GM20000 (cell line): ENCODE data around the gene GLI3.

Source experiments
- DNase-seq: peaks from one replicate; pipeline ENCODE4 v3.0.0; 2012; ENCODE audit warnings: low spot score
- CTCF ChIP-seq: IDR thresholded peaks from 2 replicates; pipeline ENCODE4 v1.5.1; 2012; ENCODE audit warnings: mild to moderate bottlenecking, control low read depth; ENCODE audit errors: extremely low read depth, missing control alignments

The GLI3 gene

GRCh38 chr7:42164881-42165428 is 72.1 kb downstream of the GLI3 start:
- TF ChIP-seq CTCF = no peak
- DNase-seq = no peak

GRCh38 chr7:42162560-42163325 is 74.3 kb downstream of the GLI3 start:
- TF ChIP-seq CTCF = no peak
- no peak for DNase-seq

- no peak for DNase-seq
- TF ChIP-seq CTCF = no peak
Observed at GRCh38 chr7:42161719-42162118, 75.3 kb downstream of the GLI3 start.

GRCh38 chr7:42161110-42161509 is 75.9 kb downstream of the GLI3 start:
- no peak for DNase-seq
- TF ChIP-seq CTCF = no peak

- no peak for DNase-seq
- no peak for TF ChIP-seq CTCF
Observed at GRCh38 chr7:42159130-42159529, 77.9 kb downstream of the GLI3 start.

GRCh38 chr7:42156967-42157721 is 79.9 kb downstream of the GLI3 start:
- DNase-seq = no peak
- TF ChIP-seq CTCF = no peak

- DNase-seq = no peak
Observed at GRCh38 chr7:42156291-42156865, 80.6 kb downstream of the GLI3 start.

More at GRCh38 chr7:42156291-42156865, 80.6 kb downstream of the GLI3 start:
- TF ChIP-seq CTCF = no peak
